ENCODE data around the gene RHEX. TPM values are rescaled to one million over a fixed set of nuclear protein-coding genes. Genes with fewer than 3 reads are reported as not detected.

RHEX gene
- polyA plus RNA-seq, 3 donors = 3.3 to 5.0 (median 4.7) TPM

GRCh38 chr1:206116191-206116872, 63.4 kb downstream of the RHEX start:
- DNase-seq = no peak

GRCh38 chr1:206116873-206117150, 63.8 kb downstream of the RHEX start:
- no peak for DNase-seq

GRCh38 chr1:206117151-206117948, 64.4 kb downstream of the RHEX start, which contains the start of gene AVPR1B:
AVPR1B (minus strand) TSS chr1:206117388; CDS start chr1:206116890, 498 bp downstream.
- DNase-seq = peak; percentile 71

GRCh38 chr1:206120406-206120805, 67.4 kb downstream of the RHEX start:
- DNase-seq = no peak

- no peak for DNase-seq
These were observed 68.3 kb downstream of the RHEX start for GRCh38 chr1:206121269-206121668.

- no peak for DNase-seq
These were observed 69.7 kb downstream of the RHEX start for GRCh38 chr1:206122686-206123085.

- DNase-seq = no peak
These were observed 72.4 kb downstream of the RHEX start for GRCh38 chr1:206125346-206125745.

- DNase-seq = no peak
These were observed 74.4 kb downstream of the RHEX start for GRCh38 chr1:206127336-206127735.

- no peak for DNase-seq
These were observed 75.2 kb downstream of the RHEX start for GRCh38 chr1:206128196-206128595.

- DNase-seq = no peak
These were observed 78.1 kb downstream of the RHEX start for GRCh38 chr1:206131037-206131436.

- DNase-seq = no peak
These were observed 80.9 kb downstream of the RHEX start for GRCh38 chr1:206133751-206134415.

GRCh38 chr1:206135248-206135647, 82.3 kb downstream of the RHEX start:
- DNase-seq = no peak

- no peak for DNase-seq
These were observed 83.3 kb downstream of the RHEX start for GRCh38 chr1:206136241-206136640.

- DNase-seq = peak; percentile 42
These were observed 89.0 kb downstream of the RHEX start for GRCh38 chr1:206142011-206142410.

GRCh38 chr1:206142770-206143169, 89.8 kb downstream of the RHEX start:
- DNase-seq = no peak

GRCh38 chr1:206143537-206144172, 90.7 kb downstream of the RHEX start:
- DNase-seq = peak; percentile 40

GRCh38 chr1:206144605-206145004, 91.6 kb downstream of the RHEX start:
- no peak for DNase-seq

- DNase-seq = no peak
These were observed 92.9 kb downstream of the RHEX start for GRCh38 chr1:206145771-206146290.
